Endodermal cell (in vitro differentiated cells): ENCODE measurements around the gene TBCD. TPM values are rescaled to one million over a fixed set of nuclear protein-coding genes. Genes with fewer than 3 reads are reported as not detected.

Experiments
- DNase-seq: peaks from one replicate; pipeline ENCODE4 v3.0.0-alpha.2; 2017
- H3K27ac ChIP-seq: 2 replicates; pipeline ENCODE4 v1.5.1; 2013; ENCODE audit warnings: mild to moderate bottlenecking, low read depth, low read length, moderate library complexity
- H3K27me3 ChIP-seq: 2 replicates; pipeline ENCODE4 v1.6.1; 2013; ENCODE audit warnings: mild to moderate bottlenecking, low read length, moderate library complexity; ENCODE audit not compliant: insufficient read depth, control insufficient read depth, poor library complexity, severe bottlenecking
- H3K36me3 ChIP-seq: 2 replicates; pipeline ENCODE4 v1.7.0; 2013; ENCODE audit warnings: mild to moderate bottlenecking, low read length, moderate library complexity; ENCODE audit not compliant: control insufficient read depth, insufficient read depth
- H3K4me1 ChIP-seq: one replicate; pipeline ENCODE4 v1.7.0; 2013; ENCODE audit warnings: low read length; ENCODE audit not compliant: control insufficient read depth, insufficient read depth
- H3K4me3 ChIP-seq: 2 replicates; pipeline ENCODE4 v1.5.1; 2013; ENCODE audit warnings: mild to moderate bottlenecking, low read length, moderate library complexity
- H3K9ac ChIP-seq: 2 replicates; pipeline ENCODE4 v1.6.1; 2013; ENCODE audit warnings: mild to moderate bottlenecking, low read length, moderate library complexity; ENCODE audit not compliant: poor library complexity, severe bottlenecking; ENCODE audit errors: extremely low read depth
- H3K9me3 ChIP-seq: 2 replicates; pipeline ENCODE4 v1.6.1; 2013; ENCODE audit warnings: mild to moderate bottlenecking, low read length, moderate library complexity; ENCODE audit not compliant: control insufficient read depth
- H3K27ac Mint-ChIP-seq: 2 replicates; pipeline ENCODE4 v1.8.0; 2020; ENCODE audit warnings: mixed read lengths
- H3K27me3 Mint-ChIP-seq: 2 replicates; pipeline ENCODE4 v1.8.0; 2021; ENCODE audit warnings: mild to moderate bottlenecking, mixed read lengths; ENCODE audit not compliant: insufficient read depth
- H3K36me3 Mint-ChIP-seq: 2 replicates; pipeline ENCODE4 v1.8.0; 2020; ENCODE audit warnings: low read depth, mixed read lengths
- H3K4me1 Mint-ChIP-seq: 2 replicates; pipeline ENCODE4 v1.8.0; 2020; ENCODE audit warnings: mixed read lengths
- H3K4me3 Mint-ChIP-seq: 2 replicates; pipeline ENCODE4 v1.8.0; 2020; ENCODE audit warnings: mild to moderate bottlenecking, moderate library complexity, mixed read lengths
- H3K9me3 Mint-ChIP-seq: 2 replicates; pipeline ENCODE4 v1.8.0; 2020; ENCODE audit warnings: mild to moderate bottlenecking, mixed read lengths
- WGBS, 2 experiments: methylation state at CpG; one replicate each; pipeline versions ENCODE4 v1.1.5 to v1.1.7; 2013; ENCODE audit warnings: missing lambda C conversion rate in 2 of 2, mixed read lengths in 1 of 2; ENCODE audit not compliant: insufficient coverage in 1 of 2, insufficient read length in 1 of 2; 5-methylcytosine and 5-hydroxymethylcytosine counted together
- total RNA-seq, 2 donors: library from RNA; stranded (reverse); fragmentation: NEBNext Ultra II Directional in 1 of 2; extraction: Animal tissue kit (Norgen Biotek cat#: 25700) in 1 of 2; gene quantifications; 2 replicates in 1 of 2; 3 replicates in 1 of 2; pipeline ENCODE4 v1.2.1, GENCODE V29; 2021
- TF ChIP-seq, protein P1 (sequence below): fragments of 200-600 bp; sonication (generic); conservative IDR thresholded peaks from 2 replicates; pipeline ENCODE4 v1.5.0; 2021; ENCODE audit warnings: antibody characterized with exemption, mild to moderate bottlenecking

TBCD gene
- total RNA-seq, 2 donors from 2014 or later = 107 TPM

DNA sequence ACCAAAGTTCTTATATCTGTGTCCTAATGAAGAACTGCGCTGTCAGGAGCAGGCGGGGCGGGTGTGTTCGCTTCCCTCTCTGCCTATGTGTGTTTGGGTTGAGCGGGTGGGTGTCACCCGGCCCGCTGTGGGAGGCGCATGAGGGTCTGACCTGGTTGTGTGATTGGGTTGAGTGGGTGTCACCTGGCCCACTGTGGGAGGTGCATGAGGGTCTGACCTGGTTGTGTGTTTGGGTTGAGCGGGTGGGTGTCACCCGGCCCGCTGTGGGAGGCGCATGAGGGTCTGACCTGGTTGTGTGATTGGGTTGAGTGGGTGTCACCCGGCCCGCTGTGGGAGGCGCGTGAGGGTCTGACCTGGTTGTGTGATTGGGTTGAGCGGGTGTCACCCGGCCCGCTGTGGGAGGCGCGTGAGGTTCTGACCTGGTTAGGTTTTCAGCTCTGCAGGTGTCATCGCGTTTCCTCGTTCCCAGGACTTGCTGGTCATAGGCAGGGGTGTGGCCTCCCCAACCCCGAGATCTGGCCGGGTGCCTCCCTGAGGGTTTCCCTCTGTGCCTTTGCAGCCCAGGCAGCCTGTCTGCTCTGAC lies 157.5 kb downstream of the TBCD start:
- H3K36me3 Mint-ChIP-seq = peaks cover 27% of the 10 kb centered on the region
- DNase-seq = no peak
- Histone ChIP-seq H3K9ac (no peak overlapping the region), H3K36me3 (peaks cover 16% of the 10 kb centered on the region), H3K4me1 (no peaks in the 10 kb centered on the region), H3K4me3 (no peak overlapping the region), H3K27me3 (no peaks in the 10 kb centered on the region), H3K27ac (no peak overlapping the region), H3K9me3 (no peaks in the 10 kb centered on the region)
- H3K4me1 Mint-ChIP-seq = no peaks in the 10 kb centered on the region
- H3K9me3 Mint-ChIP-seq = no peaks in the 10 kb centered on the region
- WGBS, 2 experiments = 91% methylated on average over 19 to 26 of the region's 26 CpGs
- TF ChIP-seq, protein P1, sequence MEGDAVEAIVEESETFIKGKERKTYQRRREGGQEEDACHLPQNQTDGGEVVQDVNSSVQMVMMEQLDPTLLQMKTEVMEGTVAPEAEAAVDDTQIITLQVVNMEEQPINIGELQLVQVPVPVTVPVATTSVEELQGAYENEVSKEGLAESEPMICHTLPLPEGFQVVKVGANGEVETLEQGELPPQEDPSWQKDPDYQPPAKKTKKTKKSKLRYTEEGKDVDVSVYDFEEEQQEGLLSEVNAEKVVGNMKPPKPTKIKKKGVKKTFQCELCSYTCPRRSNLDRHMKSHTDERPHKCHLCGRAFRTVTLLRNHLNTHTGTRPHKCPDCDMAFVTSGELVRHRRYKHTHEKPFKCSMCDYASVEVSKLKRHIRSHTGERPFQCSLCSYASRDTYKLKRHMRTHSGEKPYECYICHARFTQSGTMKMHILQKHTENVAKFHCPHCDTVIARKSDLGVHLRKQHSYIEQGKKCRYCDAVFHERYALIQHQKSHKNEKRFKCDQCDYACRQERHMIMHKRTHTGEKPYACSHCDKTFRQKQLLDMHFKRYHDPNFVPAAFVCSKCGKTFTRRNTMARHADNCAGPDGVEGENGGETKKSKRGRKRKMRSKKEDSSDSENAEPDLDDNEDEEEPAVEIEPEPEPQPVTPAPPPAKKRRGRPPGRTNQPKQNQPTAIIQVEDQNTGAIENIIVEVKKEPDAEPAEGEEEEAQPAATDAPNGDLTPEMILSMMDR = no peak
- no peak overlapping the region for H3K4me3 Mint-ChIP-seq
- no peaks in the 10 kb centered on the region for H3K27me3 Mint-ChIP-seq
- H3K27ac Mint-ChIP-seq = no peak overlapping the region

DNA sequence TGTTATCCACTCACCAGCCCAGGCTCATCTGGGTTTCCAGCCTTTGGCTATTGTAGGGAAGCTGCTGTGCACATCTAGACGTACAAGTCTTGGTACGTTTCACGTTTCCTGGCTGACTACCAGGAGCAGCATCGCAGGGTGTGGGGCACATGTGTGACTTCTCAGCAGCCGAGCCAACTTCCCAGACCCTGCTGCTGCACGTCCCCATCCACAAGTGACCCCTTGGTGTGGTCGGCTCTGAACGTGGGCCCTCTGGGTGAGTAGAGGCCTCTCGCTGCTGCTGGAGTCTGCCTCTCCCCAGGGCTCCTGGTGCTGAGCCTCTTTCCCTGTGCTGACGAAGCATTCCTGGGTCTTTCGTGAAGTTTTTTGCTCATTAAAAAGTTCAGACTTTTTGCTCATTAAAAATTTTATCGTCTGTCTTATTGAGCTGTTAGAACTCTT lies 158.2 kb downstream of the TBCD start:
- Mint-ChIP-seq H3K4me1 (no peaks in the 10 kb centered on the region), H3K27ac (no peak overlapping the region), H3K9me3 (no peaks in the 10 kb centered on the region), H3K4me3 (no peak overlapping the region), H3K36me3 (peaks cover 28% of the 10 kb centered on the region), H3K27me3 (no peaks in the 10 kb centered on the region)
- H3K4me3 ChIP-seq = no peak overlapping the region
- H3K36me3 ChIP-seq = peaks cover 16% of the 10 kb centered on the region
- H3K27ac ChIP-seq = no peak overlapping the region
- DNase-seq = no peak
- H3K27me3 ChIP-seq = no peaks in the 10 kb centered on the region
- H3K4me1 ChIP-seq = no peaks in the 10 kb centered on the region
- WGBS, 2 experiments = 94 to 99% methylated on average over 12 of the region's 12 CpGs
- H3K9ac ChIP-seq = no peak overlapping the region
- TF ChIP-seq, protein P1 = no peak
- H3K9me3 ChIP-seq = no peaks in the 10 kb centered on the region

DNA sequence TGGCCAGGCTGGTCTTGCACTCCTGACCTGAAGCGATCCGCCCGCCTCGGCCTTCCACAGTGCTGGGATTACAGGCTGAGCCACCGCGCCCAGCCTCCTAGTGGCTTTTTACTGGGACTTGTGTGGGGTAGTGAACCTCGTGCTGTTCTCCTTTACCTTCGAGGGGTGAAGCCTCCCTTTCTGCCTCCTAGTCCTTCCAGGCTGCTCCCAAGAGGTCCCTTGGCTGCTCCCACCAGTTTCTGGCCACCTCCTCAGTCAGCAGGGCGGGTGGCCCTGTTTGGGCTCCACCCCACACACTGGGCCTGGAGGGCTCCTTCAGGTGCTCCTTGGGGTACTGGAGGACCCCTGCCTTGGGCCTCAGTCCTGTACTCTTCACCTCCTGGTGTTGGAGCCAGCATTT lies 158.9 kb downstream of the TBCD start:
- Histone ChIP-seq H3K4me3 (no peak overlapping the region), H3K9ac (no peak overlapping the region), H3K27me3 (no peaks in the 10 kb centered on the region), H3K36me3 (peaks cover 16% of the 10 kb centered on the region), H3K9me3 (no peaks in the 10 kb centered on the region), H3K27ac (no peak overlapping the region), H3K4me1 (no peaks in the 10 kb centered on the region)
- TF ChIP-seq, protein P1 = no peak
- no peaks in the 10 kb centered on the region for H3K4me1 Mint-ChIP-seq
- H3K9me3 Mint-ChIP-seq = no peaks in the 10 kb centered on the region
- no peak overlapping the region for H3K27ac Mint-ChIP-seq
- H3K4me3 Mint-ChIP-seq = no peak overlapping the region
- H3K27me3 Mint-ChIP-seq = no peaks in the 10 kb centered on the region
- WGBS, 2 experiments = 82 to 84% methylated on average over 7 to 9 of the region's 9 CpGs
- peaks cover 33% of the 10 kb centered on the region for H3K36me3 Mint-ChIP-seq
- no peak for DNase-seq
